LNCaP clone FGC (cell line): Measurements from ENCODE around the gene LEFTY1.
A peak's percentile ranks its signal among the peaks of the same experiment; 100 is the strongest.

ENCODE experiments used
- DNase-seq: peaks from one replicate; pipeline ENCODE4 v3.0.0-alpha.2; 2011; ENCODE audit warnings: low read depth
- H3K4me3 ChIP-seq: 2 replicates; pipeline ENCODE4 v1.5.1; 2011; ENCODE audit warnings: mild to moderate bottlenecking, low read depth, low read length, control low read depth
- CTCF ChIP-seq: IDR thresholded peaks from 2 replicates; pipeline ENCODE4 v1.5.1; 2012; ENCODE audit warnings: mild to moderate bottlenecking; ENCODE audit not compliant: control insufficient read depth, insufficient read depth; ENCODE audit errors: extremely low read depth

LEFTY1 gene

DNA sequence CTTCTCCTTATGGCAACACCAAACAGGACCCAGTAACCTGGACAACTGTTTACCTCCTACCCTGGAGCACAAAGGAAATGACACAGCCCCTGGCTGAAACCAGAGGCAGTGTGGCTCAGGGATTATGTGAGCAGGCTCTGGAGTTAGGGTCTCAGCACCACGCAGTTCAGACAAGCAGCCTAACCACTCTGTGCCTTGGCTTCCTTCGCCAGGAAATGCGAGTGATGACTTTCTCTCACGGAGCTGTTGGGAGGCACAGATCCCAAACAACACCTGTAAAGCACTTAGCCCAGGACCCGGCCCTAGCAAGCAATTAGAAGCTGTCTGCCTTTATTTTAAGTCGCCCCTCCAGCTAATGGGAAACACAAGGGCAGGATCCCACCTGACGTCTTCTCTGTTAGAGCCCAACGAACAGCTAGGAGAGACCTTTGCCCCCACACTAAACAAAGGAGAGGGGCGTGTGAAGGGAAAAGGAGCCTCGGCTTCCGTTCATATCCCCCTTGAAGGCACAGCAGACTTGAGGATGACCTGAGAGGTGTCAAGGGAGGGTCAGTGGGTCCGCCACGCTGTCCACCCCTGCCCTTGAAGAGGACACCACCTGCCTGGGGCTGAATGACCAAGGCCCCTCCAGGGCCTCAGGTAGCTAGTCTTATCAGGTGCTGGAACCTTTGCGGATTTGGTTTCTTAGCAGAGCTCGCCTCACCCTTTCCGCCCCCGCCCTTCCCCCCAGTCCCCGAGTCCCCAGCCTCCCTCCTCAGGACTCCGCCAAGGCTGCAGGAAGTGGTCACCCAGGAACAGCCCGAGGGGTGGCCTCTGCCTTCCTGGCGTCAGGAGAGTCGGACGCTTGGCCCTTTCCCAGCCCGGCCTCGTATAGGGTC, 7.6 kb downstream of the LEFTY1 start:
- DNase-seq = no peak
- TF ChIP-seq CTCF = no peak
- H3K4me3 ChIP-seq = peak overlapping the region; percentile 90

- TF ChIP-seq CTCF = no peak
- DNase-seq = no peak
- H3K4me3 ChIP-seq = no peak overlapping the region; the same call in 1 of the 2 replicates
Measured at GRCh38 chr1:225880636-225881035, 8.3 kb downstream of the LEFTY1 start.

- H3K4me3 ChIP-seq = no peak overlapping the region
- no peak for TF ChIP-seq CTCF
- no peak for DNase-seq
Measured at GRCh38 chr1:225880222-225880588, 8.7 kb downstream of the LEFTY1 start.

DNA sequence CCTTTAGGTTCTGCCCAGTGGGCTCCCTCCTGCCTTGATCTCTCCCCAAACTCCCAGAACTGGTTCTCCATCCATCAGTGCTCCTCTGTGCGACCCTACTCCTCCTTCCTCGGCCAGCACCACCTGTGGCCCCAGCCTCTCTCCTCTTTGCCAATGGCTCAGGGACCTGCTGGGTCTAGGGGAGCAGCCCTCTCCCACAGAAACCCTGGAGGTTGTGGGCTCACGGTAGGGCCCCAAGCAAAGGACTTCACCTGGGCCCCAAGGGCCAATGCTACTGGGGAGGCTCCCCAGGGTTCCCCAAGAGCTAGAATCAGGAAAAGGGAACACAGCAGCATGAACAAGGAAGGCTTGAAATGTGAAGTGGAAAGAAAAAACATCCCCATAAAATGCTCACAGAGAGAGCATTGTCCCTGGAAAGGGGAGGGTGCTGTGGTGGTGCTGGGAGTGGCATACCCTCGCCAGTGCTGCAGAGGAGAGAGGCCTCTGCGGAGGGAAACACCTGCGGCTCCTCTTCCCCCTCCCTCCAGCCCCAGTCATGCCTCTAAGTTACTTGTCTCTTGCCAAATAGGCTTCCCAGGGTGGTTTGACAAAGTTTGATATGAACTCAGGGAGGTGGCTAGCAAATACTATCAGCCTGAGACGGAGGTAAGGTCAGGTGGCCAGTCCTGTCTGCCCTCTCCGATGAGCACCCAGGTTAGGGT, 9.3 kb downstream of the LEFTY1 start:
- no peak for DNase-seq

DNA sequence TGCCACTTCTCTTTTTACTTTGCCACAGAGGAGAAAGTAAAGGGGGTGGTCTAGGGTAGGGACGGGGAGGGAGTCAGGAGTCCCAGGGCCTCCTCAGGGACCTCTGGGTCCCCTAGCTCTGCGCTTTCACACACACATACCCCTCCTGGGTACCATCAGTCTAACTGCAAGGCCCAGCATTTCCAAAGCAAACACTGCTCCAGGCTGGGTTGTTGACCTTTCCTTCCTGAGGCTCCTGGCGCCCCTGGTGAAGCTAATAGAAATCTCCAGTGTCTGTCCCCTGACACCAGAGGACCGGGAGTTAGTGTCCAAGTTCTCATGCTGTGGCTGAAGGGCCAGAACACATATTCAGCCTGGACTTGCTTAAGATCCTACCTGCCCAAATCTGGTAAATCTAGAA, 10.7 kb downstream of the LEFTY1 start:
- DNase-seq = no peak
- H3K4me3 ChIP-seq = no peak overlapping the region
- no peak for TF ChIP-seq CTCF

More for the DNA sequence above, 9.3 kb downstream of the LEFTY1 start:
- no peak overlapping the region for H3K4me3 ChIP-seq
- TF ChIP-seq CTCF = no peak

- DNase-seq = peak; percentile 49
- no peak overlapping the region for H3K4me3 ChIP-seq
- TF ChIP-seq CTCF = peak; percentile 39
Measured at GRCh38 chr1:225877580-225877979, 11.4 kb downstream of the LEFTY1 start.
